A549 treated with RU486 at 1 μM for 4 hours (cell line): ENCODE results near the gene POMP. TPM values are rescaled to one million over a fixed set of nuclear protein-coding genes. Genes with fewer than 3 reads are reported as not detected.

ENCODE experiments used
- total RNA-seq: library from RNA; stranded (reverse); fragments of 200-300 nt; extraction: Qiagen RNA extraction; gene quantifications from 5 replicates; pipeline ENCODE4 v1.2.3, GENCODE V29; 2022; ENCODE audit warnings: low read depth

POMP gene, protein sequence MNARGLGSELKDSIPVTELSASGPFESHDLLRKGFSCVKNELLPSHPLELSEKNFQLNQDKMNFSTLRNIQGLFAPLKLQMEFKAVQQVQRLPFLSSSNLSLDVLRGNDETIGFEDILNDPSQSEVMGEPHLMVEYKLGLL
- 69.6 to 128 TPM (median 111 TPM) in 5 replicates for total RNA-seq

DNA sequence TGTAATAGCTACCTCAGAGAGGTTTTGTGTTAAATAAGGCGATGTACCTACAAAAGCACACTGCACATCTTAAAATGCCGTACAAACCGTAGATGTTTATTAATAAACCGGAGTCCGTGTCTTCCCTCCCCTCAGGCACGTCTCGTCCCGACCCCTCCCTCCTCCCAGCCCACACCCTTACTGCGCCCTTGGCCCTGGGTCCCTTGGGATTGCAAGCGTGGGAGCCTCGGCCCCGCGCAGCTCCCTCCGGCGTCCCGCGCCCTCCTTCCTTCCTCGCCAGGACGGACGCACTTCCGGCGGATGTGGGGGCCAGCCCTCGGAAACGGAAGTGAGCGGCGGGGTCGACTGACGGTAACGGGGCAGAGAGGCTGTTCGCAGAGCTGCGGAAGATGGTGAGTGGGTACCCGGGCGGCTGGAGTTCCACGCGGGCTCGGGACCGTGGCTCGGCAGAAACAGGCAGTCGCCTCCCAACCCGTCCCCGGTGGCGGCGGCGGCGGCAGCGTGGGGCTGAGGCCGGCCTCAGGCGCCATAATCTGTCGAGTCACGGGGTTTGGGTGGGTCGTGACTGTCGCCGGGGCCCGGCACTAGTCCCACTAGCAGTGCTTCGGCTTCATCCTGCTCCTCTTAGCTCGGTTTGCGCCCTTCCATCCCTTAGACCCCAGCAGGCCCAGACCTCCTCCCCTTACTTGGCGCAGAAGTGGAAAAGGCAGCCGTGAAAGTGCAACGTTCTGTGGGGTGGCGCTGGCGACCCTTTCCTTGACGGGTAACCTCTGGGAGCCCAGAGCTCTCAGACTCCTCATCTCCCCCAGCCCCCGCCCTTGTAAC is at the start of gene POMP:
TSS of gene POMP (plus strand) at position 335 of the 825 bp plus-strand sequence. CDS start at position 390, 55 bp downstream.

DNA sequence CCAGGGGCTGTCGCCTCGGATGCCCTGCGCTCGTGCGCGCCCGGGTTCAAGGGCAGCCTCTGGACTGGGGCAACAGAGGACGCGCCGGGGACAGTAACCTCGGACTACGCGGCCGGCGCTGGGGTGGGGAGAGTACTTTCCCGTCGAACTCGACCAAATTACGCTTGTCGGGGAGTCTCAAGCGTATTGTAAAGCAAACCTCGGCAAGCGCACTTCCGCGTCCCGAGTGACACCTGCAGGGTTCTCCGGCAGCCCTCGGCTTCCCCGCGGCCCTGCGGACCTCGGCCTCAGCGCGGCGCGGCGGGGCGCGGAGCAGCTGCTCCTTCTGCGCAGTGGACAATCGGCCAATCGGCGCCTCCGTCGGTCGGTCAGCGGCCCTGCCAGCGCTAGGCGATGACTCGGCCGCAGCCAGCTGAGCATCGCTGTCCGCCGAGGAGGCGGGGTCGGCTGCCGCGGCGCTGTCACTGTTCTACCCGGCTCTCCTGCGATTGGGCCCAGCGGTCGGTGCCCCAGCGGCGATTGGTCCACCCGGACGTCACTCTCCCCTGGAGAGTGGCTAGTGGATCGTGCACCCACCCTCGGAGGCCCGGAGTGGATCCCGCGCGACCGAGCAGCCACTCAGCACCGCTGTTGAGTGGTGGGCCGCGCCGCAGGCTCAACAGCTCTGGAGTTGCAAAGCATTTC is 59.8 kb downstream of the POMP start, which contains the start of gene SLC46A3:
TSS of gene SLC46A3 (minus strand) at position 428 of the 684 bp plus-strand sequence. CDS start 972 bp downstream, outside the sequence.

Other genes with a start within 250 kb of the POMP start
- gene FLT1, start 164.0 kb upstream of the POMP start, total RNA-seq = 0.02 to 0.06 TPM in 2 of 5 replicates, not detected in the others
- gene SLC46A3, start 59.8 kb downstream of the POMP start, total RNA-seq = 0.72 to 2.0 TPM (median 1.7 TPM) in 5 replicates
- gene MTUS2, start 161.2 kb downstream of the POMP start, total RNA-seq = 0.01 to 0.02 TPM in 2 of 5 replicates, not detected in the others